Measurements from ENCODE around the gene ZC3H18.

ZC3H18 gene

DNA sequence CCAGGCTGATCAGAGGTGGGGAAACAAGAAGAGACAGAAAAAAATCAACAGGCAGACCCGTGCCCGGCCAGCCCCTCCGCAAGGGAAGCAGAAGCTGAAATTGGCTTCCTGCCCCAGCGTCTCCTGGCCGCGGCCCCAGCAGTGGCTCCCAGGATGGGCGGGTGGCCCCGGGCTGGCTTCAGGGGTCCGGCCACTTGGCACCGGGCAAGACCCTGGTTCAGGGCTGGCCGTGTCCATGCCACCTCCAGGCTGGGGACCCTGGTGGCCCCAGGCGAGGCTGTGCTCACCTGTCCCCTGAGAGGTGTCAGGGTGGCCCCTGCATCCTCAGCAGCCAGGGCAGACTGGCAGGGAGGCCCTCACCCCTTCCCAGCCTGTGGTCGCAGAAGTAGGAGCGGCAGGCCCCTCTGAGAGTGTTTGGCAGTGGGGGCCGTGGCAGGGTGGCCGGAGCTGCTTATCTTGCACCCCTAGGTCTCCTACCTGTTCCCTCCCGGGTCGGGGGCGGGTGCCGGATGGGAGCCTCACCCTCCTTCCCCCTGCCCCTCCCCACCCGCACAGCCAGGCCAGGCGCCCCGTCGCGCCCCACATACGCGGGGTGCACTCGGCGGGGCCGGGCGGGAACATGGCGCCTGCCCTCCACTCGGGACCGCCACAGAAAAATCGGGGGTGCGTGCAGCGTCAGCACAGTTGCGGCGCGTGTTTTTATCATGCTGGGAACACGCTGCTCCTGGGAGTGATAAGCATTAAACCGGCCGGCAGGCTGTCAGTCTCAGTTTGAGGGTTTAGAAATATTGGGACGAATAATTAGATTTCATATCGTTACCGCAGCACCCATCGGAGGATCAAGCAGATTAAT lies 46.7 kb upstream of the ZC3H18 start:
- Histone ChIP-seq H3K36me3 (ENCODE audit: control insufficient read depth, low read length) (no peaks in the 10 kb centered on the region), H3K4me1 (ENCODE audit: control insufficient read depth, low read length) (no peaks in the 10 kb centered on the region), H4K20me1 (ENCODE audit: control insufficient read depth, insufficient read depth, low read depth, low read length) (no peaks in the 10 kb centered on the region), H3K4me2 (ENCODE audit: low read length) (no peak overlapping the region), H3K27me3 (ENCODE audit: control insufficient read depth, low read length) (no peaks in the 10 kb centered on the region), H3K27ac (ENCODE audit: low read depth, low read length) (no peak overlapping the region), H3K79me2 (ENCODE audit: control insufficient read depth, low read length) (no peaks in the 10 kb centered on the region), H3F3A (ENCODE audit: control insufficient read depth, insufficient read depth) (no peaks in the 10 kb centered on the region), H3K9me3 (ENCODE audit: control insufficient read depth, insufficient read depth, low read length) (no peaks in the 10 kb centered on the region), H3K9me2 (replicated peaks; ENCODE audit: control insufficient read depth, low read length) (no peaks in the 10 kb centered on the region), H3K4me3 (ENCODE audit: low read length) (no peak overlapping the region)
- TF ChIP-seq EZH2phosphoT487 (IDR thresholded peaks at IDR 0.05; ENCODE audit: borderline replicate concordance, low read length) (no peak), CTCF (IDR thresholded peaks at IDR 0.05; ENCODE audit: low read depth, low read length, poor library complexity, severe bottlenecking) (no peak)

GRCh38 chr16:88524274-88524972 lies 45.8 kb upstream of the ZC3H18 start:
- Histone ChIP-seq H3F3A (ENCODE audit: control insufficient read depth, insufficient read depth) (no peaks in the 10 kb centered on the region), H3K36me3 (ENCODE audit: control insufficient read depth, low read length) (no peaks in the 10 kb centered on the region), H3K4me2 (ENCODE audit: low read length) (no peak overlapping the region), H3K4me3 (ENCODE audit: low read length) (no peak overlapping the region), H3K9me2 (replicated peaks; ENCODE audit: control insufficient read depth, low read length) (no peaks in the 10 kb centered on the region), H3K27ac (ENCODE audit: low read depth, low read length) (no peak overlapping the region), H3K9me3 (ENCODE audit: control insufficient read depth, insufficient read depth, low read length) (no peaks in the 10 kb centered on the region), H3K4me1 (ENCODE audit: control insufficient read depth, low read length) (no peaks in the 10 kb centered on the region), H4K20me1 (ENCODE audit: control insufficient read depth, insufficient read depth, low read depth, low read length) (no peaks in the 10 kb centered on the region), H3K27me3 (ENCODE audit: control insufficient read depth, low read length) (no peaks in the 10 kb centered on the region), H3K79me2 (ENCODE audit: control insufficient read depth, low read length) (no peaks in the 10 kb centered on the region)
- TF ChIP-seq CTCF (IDR thresholded peaks at IDR 0.05; ENCODE audit: low read depth, low read length, poor library complexity, severe bottlenecking) (no peak), EZH2phosphoT487 (IDR thresholded peaks at IDR 0.05; ENCODE audit: borderline replicate concordance, low read length) (no peak)

DNA sequence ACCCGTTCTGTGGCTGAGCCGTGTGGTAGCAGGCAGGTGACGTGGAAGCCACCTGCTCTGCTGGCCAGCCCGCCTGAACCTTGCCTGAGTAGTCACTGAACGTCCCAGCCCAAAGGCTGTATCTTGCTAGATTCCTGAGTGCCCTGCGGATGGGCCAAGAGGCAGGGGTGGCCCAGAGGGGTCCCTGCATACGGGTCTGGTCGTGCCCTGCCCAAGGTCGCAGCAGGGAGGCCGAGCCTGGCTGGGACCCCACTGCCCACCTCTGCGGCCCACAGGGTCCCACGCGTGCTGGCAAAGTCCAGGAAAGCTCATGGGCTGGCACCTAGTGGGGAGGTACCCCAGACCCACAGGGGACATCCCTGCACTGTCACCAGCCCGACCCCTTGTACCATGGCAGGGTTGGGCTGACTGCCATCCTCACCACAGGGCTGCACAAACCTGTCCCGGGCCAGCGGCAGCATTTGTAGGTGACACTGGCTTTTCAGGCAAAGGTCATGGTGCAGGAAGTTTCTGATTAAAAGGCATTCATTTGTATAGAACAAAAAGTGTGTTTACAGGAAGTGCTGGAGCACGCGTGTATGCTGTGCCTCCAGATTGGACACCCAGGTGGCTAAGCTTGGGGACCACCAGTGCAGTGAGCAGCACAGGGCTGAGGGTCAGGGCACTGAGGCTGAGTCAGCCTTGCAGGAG lies 45.1 kb upstream of the ZC3H18 start:
- no peaks in the 10 kb centered on the region for H3K79me2 ChIP-seq (ENCODE audit: control insufficient read depth, low read length)
- H3K4me2 ChIP-seq (ENCODE audit: low read length): no peak overlapping the region
- no peak for TF ChIP-seq EZH2phosphoT487 (IDR thresholded peaks at IDR 0.05; ENCODE audit: borderline replicate concordance, low read length)
- no peak for TF ChIP-seq CTCF (IDR thresholded peaks at IDR 0.05; ENCODE audit: low read depth, low read length, poor library complexity, severe bottlenecking)
- no peaks in the 10 kb centered on the region for H3K9me2 ChIP-seq (replicated peaks; ENCODE audit: control insufficient read depth, low read length)
- H3K9me3 ChIP-seq (ENCODE audit: control insufficient read depth, insufficient read depth, low read length): no peaks in the 10 kb centered on the region
- no peak overlapping the region for H3K4me3 ChIP-seq (ENCODE audit: low read length)
- H3K36me3 ChIP-seq (ENCODE audit: control insufficient read depth, low read length): no peaks in the 10 kb centered on the region
- no peaks in the 10 kb centered on the region for H3K4me1 ChIP-seq (ENCODE audit: control insufficient read depth, low read length)
- H3F3A ChIP-seq (ENCODE audit: control insufficient read depth, insufficient read depth): no peaks in the 10 kb centered on the region
- no peaks in the 10 kb centered on the region for H3K27me3 ChIP-seq (ENCODE audit: control insufficient read depth, low read length)
- H4K20me1 ChIP-seq (ENCODE audit: control insufficient read depth, insufficient read depth, low read depth, low read length): no peaks in the 10 kb centered on the region
- H3K27ac ChIP-seq (ENCODE audit: low read depth, low read length): no peak overlapping the region
